ENCODE results near the gene EFTUD2.

The EFTUD2 gene

GRCh38 chr17:44872131-44872768 is 27.0 kb downstream of the EFTUD2 start:
- no peak overlapping the region for H3K4me3 ChIP-seq (ENCODE audit: low read length)
- no peaks in the 10 kb centered on the region for H3K27me3 ChIP-seq (ENCODE audit: low read depth, low read length)
- H3K9me3 ChIP-seq (ENCODE audit: insufficient read depth, low read length), result no peaks in the 10 kb centered on the region
- H2AFZ ChIP-seq (ENCODE audit: low read depth, low read length), result no peak overlapping the region
- H3K9ac ChIP-seq (ENCODE audit: low read length), result no peak overlapping the region
- no peaks in the 10 kb centered on the region for H4K20me1 ChIP-seq (ENCODE audit: insufficient read depth, low read length)
- H3K79me2 ChIP-seq (ENCODE audit: low read length), result no peaks in the 10 kb centered on the region
- no peak for TF ChIP-seq CTCF (IDR thresholded peaks at IDR 0.05; ENCODE audit: low read depth, low read length)
- TF ChIP-seq EZH2phosphoT487 (IDR thresholded peaks at IDR 0.05; ENCODE audit: low read depth), result no peak
- peaks cover 62% of the 10 kb centered on the region for H3K36me3 ChIP-seq (replicated peaks; ENCODE audit: low read depth, low read length)
- no peak overlapping the region for H3K27ac ChIP-seq (ENCODE audit: low read length)
- H3K4me2 ChIP-seq (ENCODE audit: low read length), result no peak overlapping the region
- no peaks in the 10 kb centered on the region for H3K4me1 ChIP-seq (ENCODE audit: low read length)

- TF ChIP-seq CTCF (IDR thresholded peaks at IDR 0.05; ENCODE audit: low read depth, low read length) (no peak), EZH2phosphoT487 (IDR thresholded peaks at IDR 0.05; ENCODE audit: low read depth) (no peak)
- Histone ChIP-seq H4K20me1 (ENCODE audit: insufficient read depth, low read length) (no peaks in the 10 kb centered on the region), H3K4me3 (ENCODE audit: low read length) (no peak overlapping the region), H3K9me3 (ENCODE audit: insufficient read depth, low read length) (no peaks in the 10 kb centered on the region), H3K27me3 (ENCODE audit: low read depth, low read length) (no peaks in the 10 kb centered on the region), H3K4me2 (ENCODE audit: low read length) (no peak overlapping the region), H2AFZ (ENCODE audit: low read depth, low read length) (no peak overlapping the region), H3K27ac (ENCODE audit: low read length) (no peak overlapping the region), H3K79me2 (ENCODE audit: low read length) (no peaks in the 10 kb centered on the region), H3K4me1 (ENCODE audit: low read length) (no peaks in the 10 kb centered on the region), H3K9ac (ENCODE audit: low read length) (no peak overlapping the region), H3K36me3 (replicated peaks; ENCODE audit: low read depth, low read length) (peaks cover 59% of the 10 kb centered on the region)
These were observed 27.7 kb downstream of the EFTUD2 start for GRCh38 chr17:44871556-44871955.

- H3K9me3 ChIP-seq (ENCODE audit: insufficient read depth, low read length), result no peaks in the 10 kb centered on the region
- no peaks in the 10 kb centered on the region for H3K4me1 ChIP-seq (ENCODE audit: low read length)
- peaks cover 57% of the 10 kb centered on the region for H3K36me3 ChIP-seq (replicated peaks; ENCODE audit: low read depth, low read length)
- no peaks in the 10 kb centered on the region for H4K20me1 ChIP-seq (ENCODE audit: insufficient read depth, low read length)
- H3K9ac ChIP-seq (ENCODE audit: low read length), result no peak overlapping the region
- no peak overlapping the region for H3K27ac ChIP-seq (ENCODE audit: low read length)
- no peak overlapping the region for H2AFZ ChIP-seq (ENCODE audit: low read depth, low read length)
- H3K4me2 ChIP-seq (ENCODE audit: low read length), result no peak overlapping the region
- H3K79me2 ChIP-seq (ENCODE audit: low read length), result no peaks in the 10 kb centered on the region
- no peak for TF ChIP-seq EZH2phosphoT487 (IDR thresholded peaks at IDR 0.05; ENCODE audit: low read depth)
- TF ChIP-seq CTCF (IDR thresholded peaks at IDR 0.05; ENCODE audit: low read depth, low read length), result no peak
- H3K27me3 ChIP-seq (ENCODE audit: low read depth, low read length), result no peaks in the 10 kb centered on the region
- no peak overlapping the region for H3K4me3 ChIP-seq (ENCODE audit: low read length)
These were observed 31.4 kb downstream of the EFTUD2 start for GRCh38 chr17:44867841-44868240.

GRCh38 chr17:44865931-44866330 is 33.3 kb downstream of the EFTUD2 start:
- Histone ChIP-seq H3K4me1 (ENCODE audit: low read length) (no peaks in the 10 kb centered on the region), H3K27me3 (ENCODE audit: low read depth, low read length) (no peaks in the 10 kb centered on the region), H3K79me2 (ENCODE audit: low read length) (no peaks in the 10 kb centered on the region), H3K36me3 (replicated peaks; ENCODE audit: low read depth, low read length) (peaks cover 57% of the 10 kb centered on the region), H3K4me2 (ENCODE audit: low read length) (no peak overlapping the region), H2AFZ (ENCODE audit: low read depth, low read length) (no peak overlapping the region), H3K9me3 (ENCODE audit: insufficient read depth, low read length) (no peaks in the 10 kb centered on the region), H3K9ac (ENCODE audit: low read length) (no peak overlapping the region), H3K4me3 (ENCODE audit: low read length) (no peak overlapping the region), H4K20me1 (ENCODE audit: insufficient read depth, low read length) (no peaks in the 10 kb centered on the region), H3K27ac (ENCODE audit: low read length) (no peak overlapping the region)
- TF ChIP-seq CTCF (IDR thresholded peaks at IDR 0.05; ENCODE audit: low read depth, low read length), result no peak
- TF ChIP-seq EZH2phosphoT487 (IDR thresholded peaks at IDR 0.05; ENCODE audit: low read depth), result no peak

Data from OCI-LY3 (cell line).